Activated effector memory CD4-positive, alpha-beta T cell treated with Interleukin-2 at 50 U/mL for 16 hours (primary cell): ENCODE results near the gene ZKSCAN1.

ENCODE experiments used
- DNase-seq: peaks from one replicate; pipeline ENCODE4 v3.0.0-alpha.2; 2020

ZKSCAN1 gene

GRCh38 chr7:100082978-100083377 is 67.6 kb downstream of the ZKSCAN1 start:
- DNase-seq, result no peak

- DNase-seq, result no peak
Observed at GRCh38 chr7:100085515-100085914, 70.1 kb downstream of the ZKSCAN1 start.

GRCh38 chr7:100087055-100087750 is 71.8 kb downstream of the ZKSCAN1 start:
- DNase-seq, result no peak

- DNase-seq, result no peak
Observed at GRCh38 chr7:100088095-100088620, 72.8 kb downstream of the ZKSCAN1 start.

GRCh38 chr7:100088621-100089457 is 73.4 kb downstream of the ZKSCAN1 start, which contains the start of gene COPS6:
COPS6 (plus strand) TSS chr7:100088969; CDS start chr7:100088991, 22 bp downstream.
- peak; percentile 79 for DNase-seq

GRCh38 chr7:100089458-100090196 is 74.2 kb downstream of the ZKSCAN1 start:
- no peak for DNase-seq

- no peak for DNase-seq
Observed at GRCh38 chr7:100090527-100091410, 75.4 kb downstream of the ZKSCAN1 start.
